NB4 (cell line): ENCODE measurements around the gene SCRN2.

Experiments
- POLR2A ChIP-seq: IDR thresholded peaks from 2 replicates; pipeline ENCODE4 v1.6.1; 2011; ENCODE audit warnings: mild to moderate bottlenecking; ENCODE audit not compliant: insufficient read length; ENCODE audit errors: extremely low read depth
- TF ChIP-seq, protein P1 (sequence below): IDR thresholded peaks from one replicate; pipeline ENCODE4 v1.5.1; 2012; ENCODE audit warnings: low read depth, low read length

GRCh38 chr17:47840001-47840741, 902 bp downstream of the SCRN2 start:
- TF ChIP-seq, protein P1, sequence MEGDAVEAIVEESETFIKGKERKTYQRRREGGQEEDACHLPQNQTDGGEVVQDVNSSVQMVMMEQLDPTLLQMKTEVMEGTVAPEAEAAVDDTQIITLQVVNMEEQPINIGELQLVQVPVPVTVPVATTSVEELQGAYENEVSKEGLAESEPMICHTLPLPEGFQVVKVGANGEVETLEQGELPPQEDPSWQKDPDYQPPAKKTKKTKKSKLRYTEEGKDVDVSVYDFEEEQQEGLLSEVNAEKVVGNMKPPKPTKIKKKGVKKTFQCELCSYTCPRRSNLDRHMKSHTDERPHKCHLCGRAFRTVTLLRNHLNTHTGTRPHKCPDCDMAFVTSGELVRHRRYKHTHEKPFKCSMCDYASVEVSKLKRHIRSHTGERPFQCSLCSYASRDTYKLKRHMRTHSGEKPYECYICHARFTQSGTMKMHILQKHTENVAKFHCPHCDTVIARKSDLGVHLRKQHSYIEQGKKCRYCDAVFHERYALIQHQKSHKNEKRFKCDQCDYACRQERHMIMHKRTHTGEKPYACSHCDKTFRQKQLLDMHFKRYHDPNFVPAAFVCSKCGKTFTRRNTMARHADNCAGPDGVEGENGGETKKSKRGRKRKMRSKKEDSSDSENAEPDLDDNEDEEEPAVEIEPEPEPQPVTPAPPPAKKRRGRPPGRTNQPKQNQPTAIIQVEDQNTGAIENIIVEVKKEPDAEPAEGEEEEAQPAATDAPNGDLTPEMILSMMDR: no peak
- no peak for TF ChIP-seq POLR2A
